Middle frontal gyrus (tissue), 1 donor: ENCODE results near the gene PEMT.

Experiments used
- DNase-seq: peaks from one replicate; pipeline ENCODE4 v3.0.0-alpha.2; 2015; ENCODE audit warnings: low spot score; ENCODE audit errors: extremely low spot score

The PEMT gene

DNA sequence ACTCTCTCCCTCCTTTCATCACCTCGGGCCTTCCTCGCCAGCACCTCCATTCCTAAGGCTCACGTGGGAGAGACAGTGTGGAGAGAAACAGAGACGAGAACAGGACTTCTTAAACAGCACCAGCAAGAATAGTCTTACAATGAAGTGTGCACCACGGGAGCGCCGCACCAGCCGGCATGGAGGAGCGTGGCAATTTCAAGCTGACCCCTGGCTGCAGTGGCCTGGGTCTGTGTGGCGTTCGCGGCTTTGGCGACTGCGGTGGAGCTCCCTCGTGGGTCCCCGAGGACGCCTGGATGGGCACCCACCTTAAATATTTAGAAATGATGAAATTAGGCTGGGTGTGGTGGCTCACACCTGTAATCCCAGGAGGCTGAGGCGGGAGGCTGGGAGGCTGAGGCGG lies 135.3 kb downstream of the PEMT start:
- no peak for DNase-seq
